ENCODE results near the gene KDM5B. TPM values are rescaled to one million over a fixed set of nuclear protein-coding genes. Genes with fewer than 3 reads are reported as not detected.

Gene KDM5B
- total and polyA plus RNA-seq, 9 donors: 19.6 to 80.3 (median 53.7) TPM

DNA sequence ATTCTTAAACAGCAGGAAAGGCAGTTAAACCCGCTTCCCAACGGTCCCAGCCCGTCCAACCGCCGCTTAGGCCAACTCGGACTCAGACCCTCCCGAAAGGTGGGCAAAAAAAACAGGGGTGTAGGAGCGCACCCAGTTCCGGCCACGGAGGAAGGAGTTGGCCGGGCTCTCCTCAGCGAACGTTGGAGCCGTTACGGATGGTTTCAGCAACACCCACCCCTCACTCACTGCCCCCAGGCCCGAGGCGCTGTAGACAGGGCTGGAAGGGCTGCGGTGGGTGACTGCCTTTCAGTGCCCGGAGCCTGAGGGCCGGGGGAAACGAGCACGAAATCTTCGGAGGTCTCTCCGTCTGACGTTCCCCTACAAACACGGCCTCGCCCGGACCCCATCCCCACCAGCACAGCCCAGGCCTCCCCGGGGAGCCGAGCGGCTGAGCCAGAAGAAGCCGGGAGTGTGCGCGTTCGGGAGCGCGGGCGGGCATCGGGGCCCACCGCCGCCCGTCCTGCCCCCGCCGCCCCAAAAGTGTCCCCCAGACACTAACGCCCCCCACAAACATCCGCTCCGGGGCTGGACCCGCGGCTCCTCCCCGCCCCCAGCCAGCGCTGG lies 1.3 kb downstream of the KDM5B start:
- H3K36me3 ChIP-seq: no peaks in the 10 kb centered on the region
- peak overlapping the region; percentile 68 for H3K4me3 ChIP-seq
- 0 to 1% (median 1%) methylated on average over 36 to 51 of the region's 51 CpGs for WGBS, 3 donors
- H3K4me1 ChIP-seq (ENCODE audit: insufficient read depth): peaks cover 11% of the 10 kb centered on the region
- intact Hi-C loops (cut with DNase I): loop anchor here in 1 of 4 donors (1.0 kb wide), 1 partner anchor 28 kb away; no protein-coding TSS in a partner anchor
- TF ChIP-seq POLR2A (IDR thresholded peaks at IDR 0.05): no peak
- TF ChIP-seq, protein P1, sequence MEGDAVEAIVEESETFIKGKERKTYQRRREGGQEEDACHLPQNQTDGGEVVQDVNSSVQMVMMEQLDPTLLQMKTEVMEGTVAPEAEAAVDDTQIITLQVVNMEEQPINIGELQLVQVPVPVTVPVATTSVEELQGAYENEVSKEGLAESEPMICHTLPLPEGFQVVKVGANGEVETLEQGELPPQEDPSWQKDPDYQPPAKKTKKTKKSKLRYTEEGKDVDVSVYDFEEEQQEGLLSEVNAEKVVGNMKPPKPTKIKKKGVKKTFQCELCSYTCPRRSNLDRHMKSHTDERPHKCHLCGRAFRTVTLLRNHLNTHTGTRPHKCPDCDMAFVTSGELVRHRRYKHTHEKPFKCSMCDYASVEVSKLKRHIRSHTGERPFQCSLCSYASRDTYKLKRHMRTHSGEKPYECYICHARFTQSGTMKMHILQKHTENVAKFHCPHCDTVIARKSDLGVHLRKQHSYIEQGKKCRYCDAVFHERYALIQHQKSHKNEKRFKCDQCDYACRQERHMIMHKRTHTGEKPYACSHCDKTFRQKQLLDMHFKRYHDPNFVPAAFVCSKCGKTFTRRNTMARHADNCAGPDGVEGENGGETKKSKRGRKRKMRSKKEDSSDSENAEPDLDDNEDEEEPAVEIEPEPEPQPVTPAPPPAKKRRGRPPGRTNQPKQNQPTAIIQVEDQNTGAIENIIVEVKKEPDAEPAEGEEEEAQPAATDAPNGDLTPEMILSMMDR (IDR thresholded peaks at IDR 0.05): no peak
- TF ChIP-seq EP300 (IDR thresholded peaks at IDR 0.05): no peak
- H3K27ac ChIP-seq: peak overlapping the region; percentile 71 to 79
- no peaks in the 10 kb centered on the region for H3K27me3 ChIP-seq
- H3K9me3 ChIP-seq: no peaks in the 10 kb centered on the region
- DNase-seq: peak in 4 of 5 donors; percentile 22 to 64 (median 34)

DNA sequence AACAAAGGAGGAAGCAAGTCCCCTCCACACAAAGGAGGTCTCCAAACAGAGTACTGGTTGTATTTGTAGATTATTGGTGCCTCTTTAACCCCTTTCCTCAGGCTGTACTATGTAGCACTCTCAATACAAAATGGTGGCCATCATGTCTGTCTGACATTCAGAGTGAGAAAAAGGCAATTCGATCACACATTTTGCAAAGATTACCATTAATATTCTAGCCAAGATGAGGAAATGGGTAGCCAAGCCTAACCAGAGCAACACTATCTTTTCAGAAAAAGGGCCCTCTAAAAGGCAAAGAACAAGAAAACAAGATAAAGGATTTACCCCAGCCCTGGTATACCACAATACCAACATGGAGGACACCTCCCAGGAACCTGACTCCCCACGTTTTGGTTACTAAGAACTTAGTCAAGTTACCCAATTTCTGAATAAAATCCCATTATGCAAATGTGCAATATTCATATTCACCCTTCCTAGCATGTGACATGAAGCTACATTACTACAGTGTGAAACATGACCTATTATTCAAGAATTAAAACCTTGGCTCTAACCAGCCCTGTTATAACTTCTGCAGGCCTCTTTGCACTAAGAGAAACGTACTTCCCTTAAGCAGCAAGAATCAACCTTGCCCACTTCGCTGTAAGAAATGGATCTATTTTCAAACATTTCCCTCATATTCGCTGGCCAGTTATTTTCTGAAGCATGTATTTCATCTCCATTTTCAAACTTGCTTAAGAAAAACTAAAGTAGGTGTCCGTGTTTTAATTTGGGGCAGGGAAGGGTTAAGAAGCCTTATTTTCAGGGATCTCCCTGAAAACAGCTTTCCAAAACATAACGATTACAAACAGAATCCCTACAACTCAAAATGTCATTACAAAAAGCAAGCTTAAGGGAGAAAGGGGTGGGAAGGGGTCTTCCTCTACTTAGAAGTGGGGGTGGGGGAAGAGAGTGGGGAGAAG lies 2.1 kb downstream of the KDM5B start:
- Histone ChIP-seq H3K27me3 (no peaks in the 10 kb centered on the region), H3K4me3 (peak overlapping the region; percentile 68), H3K9me3 (no peaks in the 10 kb centered on the region), H3K27ac (peak overlapping the region; percentile 71 to 79), H3K36me3 (no peaks in the 10 kb centered on the region), H3K4me1 (ENCODE audit: insufficient read depth) (peaks cover 8% of the 10 kb centered on the region)
- TF ChIP-seq POLR2A (IDR thresholded peaks at IDR 0.05): no peak
- intact Hi-C loops (cut with DNase I): no loop called here
- no peak for DNase-seq
- WGBS, 3 donors: 12 to 15% (median 14%) methylated on average over 7 of the region's 7 CpGs

DNA sequence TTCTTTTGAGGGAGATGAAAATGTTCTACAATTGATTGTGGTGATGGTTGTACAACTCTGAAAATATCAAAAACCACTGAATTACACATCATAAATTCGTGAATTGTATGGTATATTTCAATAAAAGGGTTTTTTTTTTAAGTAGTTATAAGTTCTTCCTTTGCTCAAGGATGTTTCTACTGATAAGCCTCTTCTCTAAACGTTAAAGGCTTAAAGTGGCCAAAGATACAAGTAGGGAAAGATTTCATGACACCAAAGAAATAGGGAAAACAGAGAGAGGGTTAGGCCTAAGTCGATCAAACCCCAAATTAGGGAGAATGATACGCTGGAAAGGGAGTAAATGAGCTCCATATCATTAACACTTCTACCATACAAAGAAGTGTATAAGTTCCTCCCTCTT lies 4.1 kb downstream of the KDM5B start:
- DNase-seq: no peak
- Histone ChIP-seq H3K4me1 (ENCODE audit: insufficient read depth) (peaks cover 8% of the 10 kb centered on the region), H3K9me3 (no peaks in the 10 kb centered on the region), H3K27ac (no peak overlapping the region), H3K4me3 (no peak overlapping the region), H3K27me3 (no peaks in the 10 kb centered on the region), H3K36me3 (no peaks in the 10 kb centered on the region)
- WGBS, 3 donors: 61 to 69% (median 67%) methylated on average over 4 of the region's 4 CpGs
- intact Hi-C loops (cut with DNase I): no loop called here
- TF ChIP-seq, protein P1 (IDR thresholded peaks at IDR 0.05): no peak
- TF ChIP-seq EP300 (IDR thresholded peaks at IDR 0.05) (no peak), POLR2A (IDR thresholded peaks at IDR 0.05) (no peak)

DNA sequence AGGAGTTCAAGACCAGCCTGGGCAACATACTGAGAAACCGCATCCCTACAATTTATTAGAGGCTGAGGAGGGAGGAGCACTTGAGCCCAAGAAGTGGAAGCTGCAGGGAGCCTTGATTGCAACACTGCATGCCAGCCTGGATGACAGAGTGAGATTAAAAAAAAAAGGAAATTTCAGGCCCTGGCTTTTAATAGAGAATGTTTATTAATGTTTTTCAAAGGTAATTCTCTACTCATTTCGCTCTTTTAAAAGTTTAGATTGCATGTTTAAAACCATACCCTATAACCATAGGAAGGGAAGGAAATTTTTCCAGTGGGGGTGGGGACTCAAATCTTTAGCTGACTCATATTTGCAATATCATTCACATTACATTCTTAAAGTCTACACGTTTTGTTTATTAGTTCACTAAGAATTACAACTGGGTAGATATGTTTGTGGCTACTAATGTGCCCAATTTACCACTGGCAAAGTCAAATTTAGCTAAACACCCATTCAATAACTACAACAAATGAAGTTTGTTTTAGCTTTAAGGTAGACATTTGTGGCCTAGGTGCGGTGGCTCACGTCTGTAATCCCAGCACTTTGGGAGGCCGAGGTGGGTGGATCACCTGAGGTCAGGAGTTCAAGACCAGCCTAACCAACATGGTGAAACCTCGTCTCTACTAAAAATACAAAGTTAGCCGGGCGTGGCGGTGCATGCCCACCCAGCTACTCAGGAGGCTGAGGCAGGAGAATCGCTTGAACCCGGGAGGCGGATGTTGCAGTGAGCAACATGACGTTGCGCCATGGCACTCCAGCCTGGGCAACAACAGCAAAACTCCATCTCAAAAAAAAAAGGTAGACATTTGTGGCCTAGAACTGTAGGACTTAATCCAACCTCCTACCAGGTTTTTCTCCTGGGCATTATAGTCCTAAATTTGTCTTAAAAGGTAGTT lies 5.0 kb downstream of the KDM5B start:
- Histone ChIP-seq H3K4me1 (ENCODE audit: insufficient read depth) (peaks cover 13% of the 10 kb centered on the region), H3K9me3 (no peaks in the 10 kb centered on the region), H3K27ac (no peak overlapping the region), H3K36me3 (no peaks in the 10 kb centered on the region), H3K27me3 (no peaks in the 10 kb centered on the region), H3K4me3 (no peak overlapping the region)
- 86 to 88% (median 87%) methylated on average over 15 of the region's 15 CpGs for WGBS, 3 donors
- no peak for DNase-seq
- TF ChIP-seq EP300 (IDR thresholded peaks at IDR 0.05) (no peak), POLR2A (IDR thresholded peaks at IDR 0.05) (no peak)
- TF ChIP-seq, protein P1 (IDR thresholded peaks at IDR 0.05): no peak
- intact Hi-C loops (cut with DNase I): no loop called here

All from ovary (tissue), 9 donors.